BJ (cell line): ENCODE measurements around the gene INSYN1. TPM values are rescaled to one million over a fixed set of nuclear protein-coding genes. Genes with fewer than 3 reads are reported as not detected.
"Not testable (repeated sequence)": the region's sequence is repeated elsewhere in the genome, so short reads cannot be mapped to it uniquely, and the experiment has no call there.

Source experiments
- CTCF ChIA-PET: fragments of 350-600 bp; formaldehyde crosslinking; extraction: SDS; loops from one replicate; lab custom pipeline; 2021; ENCODE audit warnings: antibody characterized with exemption, inconsistent platforms; lab: Yijun Ruan, JAX
- POLR2A ChIA-PET: fragments of 300-600 bp; sonication (Branson Sonifier 250); formaldehyde crosslinking; extraction: SDS; loops from one replicate; lab custom pipeline; 2021; ENCODE audit warnings: antibody characterized with exemption; lab: Charles Lee
- DNase-seq: peaks from one replicate; pipeline ENCODE4 v3.0.0-alpha.2; 2011; ENCODE audit warnings: low read depth
- H3K27me3 ChIP-seq: 2 replicates; pipeline ENCODE4 v1.6.0; 2011; ENCODE audit warnings: low read length; ENCODE audit not compliant: control insufficient read depth, insufficient read depth
- H3K36me3 ChIP-seq: 2 replicates; pipeline ENCODE4 v1.5.1; 2011; ENCODE audit warnings: low read length; ENCODE audit not compliant: control insufficient read depth, insufficient read depth
- H3K4me3 ChIP-seq: 2 replicates; pipeline ENCODE4 v1.5.1; 2011; ENCODE audit warnings: low read depth, mild to moderate bottlenecking, control low read depth, low read length
- CTCF ChIP-seq: IDR thresholded peaks from 2 replicates; pipeline ENCODE4 v1.5.1; 2011; ENCODE audit warnings: low read depth, mild to moderate bottlenecking, control low read depth, inconsistent platforms, low read length, moderate library complexity; ENCODE audit not compliant: insufficient read depth
- polyA plus RNA-seq: library from polyadenylated mRNA; depleted of rRNA; stranded (reverse); fragments of >200 nt; gene quantifications from 2 replicates; pipeline ENCODE4 v1.2.3, GENCODE V29; 2011

Gene INSYN1
- polyA plus RNA-seq, 1 experiment = 3.5 TPM

DNA sequence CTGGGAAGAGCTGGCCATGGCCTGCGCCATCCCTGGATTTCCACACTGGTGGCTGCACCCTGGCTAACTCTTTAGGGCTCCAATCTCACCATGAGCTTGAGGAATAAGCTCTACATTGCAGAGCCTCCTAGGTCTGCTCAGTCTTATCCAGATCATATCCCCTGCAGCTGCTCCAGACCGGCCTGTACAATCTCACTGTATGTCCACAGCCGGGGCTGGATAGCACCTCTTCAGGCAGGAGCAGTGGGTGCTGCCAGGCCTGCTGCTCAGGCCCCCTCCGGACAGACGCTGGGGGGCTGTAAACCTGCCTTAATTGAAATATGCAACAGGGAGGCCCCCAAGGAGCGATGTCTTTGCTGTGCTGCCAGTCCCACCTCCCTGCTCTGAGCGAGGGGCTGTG, 15.6 kb downstream of the INSYN1 start:
- H3K27me3 ChIP-seq = peaks cover 4% of the 10 kb centered on the region; the same call in 1 of the 2 replicates
- no peak overlapping the region for H3K4me3 ChIP-seq
- no peaks in the 10 kb centered on the region for H3K36me3 ChIP-seq
- no peak for TF ChIP-seq CTCF
- DNase-seq = no peak
- CTCF ChIA-PET = interaction anchor here (0.5 to 1.0 kb wide), 2 partner anchors 37 to 172 kb away, joined by 3 to 5 read pairs; no protein-coding TSS in a partner anchor
- POLR2A ChIA-PET = no interaction called here

GRCh38 chr15:73732930-73733329, 20.2 kb downstream of the INSYN1 start:
- no peak for DNase-seq
- no peaks in the 10 kb centered on the region for H3K36me3 ChIP-seq
- POLR2A ChIA-PET = no interaction called here
- peaks cover 4% of the 10 kb centered on the region; the same call in 1 of the 2 replicates for H3K27me3 ChIP-seq
- H3K4me3 ChIP-seq = no peak overlapping the region
- TF ChIP-seq CTCF = no peak
- CTCF ChIA-PET = interaction anchor here (1.0 to 1.5 kb wide), 3 partner anchors 8 to 14 kb away, joined by 3 to 4 read pairs (median 3); no protein-coding TSS in a partner anchor

DNA sequence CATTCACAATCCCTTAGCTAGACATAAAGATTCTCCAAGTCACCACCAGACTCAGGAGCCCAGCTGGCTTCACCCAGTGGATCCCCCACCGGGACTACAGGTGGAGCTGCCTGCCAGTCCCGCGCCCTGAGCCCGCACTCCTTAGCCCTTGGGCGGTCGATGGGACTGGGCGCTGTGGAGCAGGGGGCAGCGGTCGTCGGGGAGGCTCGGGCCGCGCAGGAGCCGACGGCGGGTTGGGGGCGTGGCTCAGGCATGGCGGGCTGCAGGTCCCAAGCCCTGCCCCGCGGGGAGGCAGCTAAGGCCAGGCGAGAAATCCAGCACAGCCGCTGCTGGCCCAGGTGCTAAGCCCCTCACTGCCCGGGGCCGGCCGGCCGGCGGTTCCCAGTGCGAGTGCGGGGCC, 21.1 kb downstream of the INSYN1 start:
- H3K4me3 ChIP-seq, DNase-seq, H3K27me3 ChIP-seq, POLR2A ChIA-PET, H3K36me3 ChIP-seq: not testable (repeated sequence)
- CTCF ChIA-PET = interaction anchor here (1.5 kb wide), 2 partner anchors 8 to 13 kb away, joined by 3 to 4 read pairs; no protein-coding TSS in a partner anchor

- Histone ChIP-seq H3K36me3 (no peaks in the 10 kb centered on the region), H3K27me3 (no peaks in the 10 kb centered on the region), H3K4me3 (no peak overlapping the region)
- no peak for TF ChIP-seq CTCF
- no peak for DNase-seq
- POLR2A ChIA-PET = interaction anchor here (0.5 kb wide), 1 partner anchor 213 kb away, joined by 3 read pairs; no protein-coding TSS in a partner anchor
- CTCF ChIA-PET = interaction anchor here (1.0 to 4.2 kb wide), 4 partner anchors 10 to 146 kb away, joined by 3 to 18 read pairs (median 6); partner anchors contain the start of gene TBC1D21
Observed at GRCh38 chr15:73727330-73727976, 25.7 kb downstream of the INSYN1 start.

DNA sequence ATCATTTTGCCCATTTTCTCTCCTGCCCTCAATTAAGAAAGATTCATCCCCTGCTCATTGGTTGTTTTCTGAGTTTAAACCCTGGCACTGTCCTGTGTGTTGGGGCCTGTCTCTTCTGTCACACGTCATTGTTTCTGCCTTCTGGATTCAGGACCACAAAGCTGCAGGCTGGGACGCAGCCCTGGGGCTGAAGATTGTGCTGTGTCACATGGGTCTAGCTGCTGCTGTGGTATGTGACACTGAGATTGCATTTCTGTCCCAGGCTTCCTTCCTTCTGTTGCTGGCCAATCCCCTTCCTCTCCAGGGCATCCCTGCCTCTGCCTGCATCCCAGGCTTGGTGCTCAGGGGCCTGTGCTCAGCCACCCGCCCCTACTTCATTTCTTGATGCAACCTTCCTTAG, 28.9 kb downstream of the INSYN1 start:
- ChIA-PET POLR2A (no interaction called here), CTCF (interaction anchor here (1.1 to 1.4 kb wide), 2 partner anchors 9 to 20 kb away, joined by 3 read pairs; no protein-coding TSS in a partner anchor)
- no peak for TF ChIP-seq CTCF
- no peak overlapping the region for H3K4me3 ChIP-seq
- no peaks in the 10 kb centered on the region; the same call in 1 of the 2 replicates for H3K27me3 ChIP-seq
- no peak for DNase-seq
- no peaks in the 10 kb centered on the region for H3K36me3 ChIP-seq
